Stomach (tissue), 9 donors: ENCODE data around the gene FBXL7. TPM values are rescaled to one million over a fixed set of nuclear protein-coding genes. Genes with fewer than 3 reads are reported as not detected.

Experiments
- DNase-seq, 2 donors: peaks; one replicate each; pipeline versions ENCODE4 v3.0.0 to v3.0.0-alpha.2; 2013 to 2019
- H3K27ac ChIP-seq, 5 donors: fragments of 200-600 bp in 4 of 5; sonication (generic) in 4 of 5; one replicate each; pipeline ENCODE4 v1.5.1; 2013 to 2019; ENCODE audit warnings: mild to moderate bottlenecking in 1 of 5, moderate library complexity in 1 of 5
- H3K27me3 ChIP-seq, 3 donors: fragments of 200-600 bp; sonication (generic); one replicate each; pipeline ENCODE4 v1.5.1; 2017 to 2019; ENCODE audit warnings: mixed run types in 1 of 3
- H3K36me3 ChIP-seq, 4 donors: fragments of 200-600 bp; sonication (generic); 1 replicate in 3 of 4; 2 replicates in 1 of 4; pipeline ENCODE4 v1.5.1; 2016 to 2019
- H3K4me1 ChIP-seq, 4 donors: fragments of 200-600 bp; sonication (generic); one replicate each; pipeline ENCODE4 v1.5.1; 2016 to 2019
- H3K4me3 ChIP-seq, 4 donors: fragments of 200-600 bp; sonication (generic) in 3 of 4; one replicate each; pipeline ENCODE4 v1.5.1; 2016 to 2019; ENCODE audit warnings: mild to moderate bottlenecking in 1 of 4
- H3K9me3 ChIP-seq, 4 donors: fragments of 200-600 bp; sonication (generic); one replicate each; pipeline ENCODE4 v1.5.1; 2016 to 2019
- EP300 ChIP-seq: sonication (generic); formaldehyde crosslinking; IDR thresholded peaks from one replicate; pipeline ENCODE4 v1.6.1; 2017; ENCODE audit warnings: antibody characterized with exemption
- POLR2A ChIP-seq, 4 donors: fragments of 450-650 bp; IDR thresholded peaks; one replicate each; pipeline ENCODE4 v1.6.1; 2016; ENCODE audit warnings: antibody characterized with exemption in 4 of 4, control low read depth in 2 of 4, mild to moderate bottlenecking in 1 of 4, moderate library complexity in 1 of 4
- POLR2AphosphoS5 ChIP-seq, 3 donors: sonication (generic); formaldehyde crosslinking; IDR thresholded peaks; one replicate each; pipeline ENCODE4 v1.6.1; 2016; ENCODE audit warnings: antibody characterized with exemption in 3 of 3
- WGBS, 5 donors: extraction: QIAGEN DNeasy Blood & Tissue Kit in 3 of 5; methylation state at CpG; one replicate each; pipeline versions ENCODE4 v1.1.5 to v1.1.7; 2013 to 2018; 5-methylcytosine and 5-hydroxymethylcytosine counted together
- intact Hi-C: fragments of 100-400 bp; cut with DNase I; formaldehyde crosslinking; loops from one replicate; pipeline ENCODE4 v1.15.1; 2023; ENCODE audit warnings: low total_unique reads
- polyA plus RNA-seq, 3 donors: library from polyadenylated mRNA; stranded (reverse); fragments of 200-250 nt; gene quantifications; one replicate each; pipeline ENCODE4 v1.2.3, GENCODE V29; 2013
- total RNA-seq, 5 donors: library from RNA; depleted of rRNA; stranded (reverse); fragments of >200 nt; gene quantifications; one replicate each; pipeline versions ENCODE4 v1.1.0 to v1.2.3, GENCODE V29; 2014 to 2016
- TF ChIP-seq, protein P1 (sequence below), 7 experiments: fragments of 450-650 bp in 4 of 7; fragments of 200-600 bp in 3 of 7; sonication (generic) in 3 of 7; IDR thresholded peaks; one replicate each; pipeline ENCODE4 v1.5.1; 2016 to 2019; ENCODE audit warnings: antibody characterized with exemption in 7 of 7, control low read depth in 2 of 7, mild to moderate bottlenecking in 1 of 7
- donor health status: healthy with polysubstance abuse.
- donor health status: Bipolar disorder and iron deficiency.
- donor health status: healthy.

The FBXL7 gene
- total and polyA plus RNA-seq, 8 donors, result 3.6 to 17.1 (median 6.8) TPM

DNA sequence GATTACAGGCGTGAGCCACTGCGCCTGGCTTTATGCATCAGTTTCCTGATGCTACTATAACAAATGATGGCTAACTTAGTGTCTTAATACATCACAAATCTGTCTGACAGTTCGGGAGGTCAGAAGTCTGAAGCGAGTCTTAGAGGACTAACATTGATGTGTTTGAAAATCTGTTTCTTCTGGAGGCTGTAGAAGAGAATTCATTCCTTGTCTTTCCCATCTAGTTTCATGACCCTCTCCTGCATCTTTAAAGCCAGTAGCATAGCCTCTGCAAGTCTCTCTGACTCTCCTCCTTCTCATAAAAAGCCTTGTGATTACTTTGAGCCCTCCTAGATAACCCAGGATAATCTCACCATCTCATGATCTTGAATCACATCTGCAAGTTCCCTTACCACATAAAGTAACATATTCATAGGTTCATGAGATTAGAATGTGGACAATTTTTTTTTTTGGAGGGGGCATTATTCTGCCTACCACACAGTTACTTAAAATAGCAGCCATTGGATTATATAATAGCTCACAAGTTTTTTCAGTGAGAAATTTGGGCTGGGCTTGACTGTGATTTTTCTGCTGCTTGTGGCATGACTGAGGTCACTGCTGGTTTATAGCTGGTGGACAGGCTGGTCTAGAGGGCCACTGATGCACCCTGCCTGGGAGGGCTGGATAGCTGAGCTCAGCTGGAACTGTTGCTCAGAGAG lies 134.8 kb downstream of the FBXL7 start:
- H3K4me3 ChIP-seq, result no peak overlapping the region
- intact Hi-C loops, result no loop called here
- H3K9me3 ChIP-seq, result no peaks in the 10 kb centered on the region
- H3K36me3 ChIP-seq, result no peaks in the 10 kb centered on the region
- 85 to 90% (median 87%) methylated on average over 4 of the region's 4 CpGs for WGBS, 5 donors
- no peak for DNase-seq
- no peak overlapping the region for H3K27ac ChIP-seq
- H3K4me1 ChIP-seq, result peaks cover 0 to 7% (median 0%) of the 10 kb centered on the region in 4 donors
- H3K27me3 ChIP-seq, result no peaks in the 10 kb centered on the region
- TF ChIP-seq, protein P1, sequence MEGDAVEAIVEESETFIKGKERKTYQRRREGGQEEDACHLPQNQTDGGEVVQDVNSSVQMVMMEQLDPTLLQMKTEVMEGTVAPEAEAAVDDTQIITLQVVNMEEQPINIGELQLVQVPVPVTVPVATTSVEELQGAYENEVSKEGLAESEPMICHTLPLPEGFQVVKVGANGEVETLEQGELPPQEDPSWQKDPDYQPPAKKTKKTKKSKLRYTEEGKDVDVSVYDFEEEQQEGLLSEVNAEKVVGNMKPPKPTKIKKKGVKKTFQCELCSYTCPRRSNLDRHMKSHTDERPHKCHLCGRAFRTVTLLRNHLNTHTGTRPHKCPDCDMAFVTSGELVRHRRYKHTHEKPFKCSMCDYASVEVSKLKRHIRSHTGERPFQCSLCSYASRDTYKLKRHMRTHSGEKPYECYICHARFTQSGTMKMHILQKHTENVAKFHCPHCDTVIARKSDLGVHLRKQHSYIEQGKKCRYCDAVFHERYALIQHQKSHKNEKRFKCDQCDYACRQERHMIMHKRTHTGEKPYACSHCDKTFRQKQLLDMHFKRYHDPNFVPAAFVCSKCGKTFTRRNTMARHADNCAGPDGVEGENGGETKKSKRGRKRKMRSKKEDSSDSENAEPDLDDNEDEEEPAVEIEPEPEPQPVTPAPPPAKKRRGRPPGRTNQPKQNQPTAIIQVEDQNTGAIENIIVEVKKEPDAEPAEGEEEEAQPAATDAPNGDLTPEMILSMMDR (IDR thresholded peaks at IDR 0.05), result no peak
- TF ChIP-seq POLR2A (IDR thresholded peaks at IDR 0.05) (no peak), POLR2AphosphoS5 (IDR thresholded peaks at IDR 0.05) (no peak), EP300 (no peak)

DNA sequence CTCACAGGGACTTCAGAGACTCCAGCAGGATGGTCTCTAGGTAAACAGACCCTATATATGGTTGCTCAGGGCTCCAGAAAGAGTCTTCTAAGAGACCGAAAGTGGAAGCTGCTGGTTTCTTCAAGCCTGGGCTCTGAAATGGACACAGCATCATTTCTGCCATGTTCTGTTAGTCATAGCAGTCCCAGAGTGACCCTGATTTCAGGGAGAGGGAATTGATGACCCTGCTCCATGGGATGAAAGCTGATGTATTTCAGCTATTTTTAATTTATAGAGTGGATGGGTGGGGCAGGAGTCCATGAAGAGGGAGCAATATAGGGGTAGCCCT lies 135.3 kb downstream of the FBXL7 start:
- Histone ChIP-seq H3K4me3 (no peak overlapping the region), H3K4me1 (peaks cover 0 to 7% (median 0%) of the 10 kb centered on the region in 4 donors), H3K9me3 (no peaks in the 10 kb centered on the region), H3K36me3 (no peaks in the 10 kb centered on the region), H3K27me3 (no peaks in the 10 kb centered on the region), H3K27ac (no peak overlapping the region)
- 87 to 100% (median 89%) methylated on average over 1 of the region's 1 CpG for WGBS, 5 donors
- no peak for DNase-seq
- TF ChIP-seq POLR2AphosphoS5 (IDR thresholded peaks at IDR 0.05), result no peak
- TF ChIP-seq, protein P1 (IDR thresholded peaks at IDR 0.05), result no peak
- TF ChIP-seq POLR2A (IDR thresholded peaks at IDR 0.05), result no peak
- no peak for TF ChIP-seq EP300
- intact Hi-C loops, result no loop called here

DNA sequence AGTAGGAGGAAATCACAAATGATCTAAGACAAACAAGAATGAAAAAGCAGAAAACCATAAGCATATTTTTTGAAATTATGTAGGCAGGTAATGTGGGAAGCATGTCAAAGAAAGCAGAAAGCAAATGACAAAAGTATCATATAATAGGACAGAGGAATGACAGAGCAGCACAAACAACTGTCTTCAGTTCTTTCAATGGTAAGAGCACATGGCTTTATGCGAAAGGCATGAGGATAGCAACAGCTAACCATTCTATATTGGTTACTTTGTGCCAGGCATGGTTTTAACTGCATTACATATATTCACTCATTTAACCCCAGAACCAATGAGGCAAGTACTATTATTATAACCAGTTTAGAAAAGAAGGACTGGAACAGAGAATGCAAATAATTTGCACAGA lies 137.4 kb downstream of the FBXL7 start:
- H3K4me1 ChIP-seq, result peaks cover 0 to 7% (median 0%) of the 10 kb centered on the region in 4 donors
- intact Hi-C loops, result no loop called here
- no peak overlapping the region for H3K4me3 ChIP-seq
- WGBS, 5 donors, result 79 to 97% (median 90%) methylated on average over 1 of the region's 1 CpG
- no peaks in the 10 kb centered on the region for H3K36me3 ChIP-seq
- H3K9me3 ChIP-seq, result no peaks in the 10 kb centered on the region
- no peaks in the 10 kb centered on the region for H3K27me3 ChIP-seq
- H3K27ac ChIP-seq, result no peak overlapping the region
- no peak for TF ChIP-seq POLR2AphosphoS5 (IDR thresholded peaks at IDR 0.05)
- no peak for TF ChIP-seq EP300
- TF ChIP-seq POLR2A (IDR thresholded peaks at IDR 0.05), result no peak
- TF ChIP-seq, protein P1 (IDR thresholded peaks at IDR 0.05), result no peak
- no peak for DNase-seq

DNA sequence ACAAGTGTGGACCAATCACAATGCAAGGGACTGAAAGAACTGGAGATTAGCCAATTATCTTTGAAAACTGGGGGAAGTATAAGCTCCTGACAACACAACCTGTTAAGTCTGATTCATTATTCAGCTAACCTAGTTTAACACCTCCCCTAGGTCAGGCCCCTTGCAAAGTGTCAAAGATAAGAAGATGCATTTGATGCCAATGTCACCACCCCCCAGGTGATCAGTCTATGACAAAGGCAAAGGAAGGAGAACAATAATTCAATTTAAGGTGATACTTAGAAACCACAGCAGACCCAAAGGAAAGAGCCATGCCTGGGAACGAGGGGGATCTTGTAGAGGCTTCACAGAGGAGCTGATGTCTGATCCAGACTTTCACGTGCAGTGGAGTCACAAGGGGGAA lies 137.9 kb downstream of the FBXL7 start:
- H3K9me3 ChIP-seq, result no peaks in the 10 kb centered on the region
- intact Hi-C loops, result no loop called here
- WGBS, 5 donors, result 47 to 67% (median 63%) methylated on average over 2 of the region's 2 CpGs
- no peaks in the 10 kb centered on the region for H3K36me3 ChIP-seq
- H3K4me3 ChIP-seq, result no peak overlapping the region
- no peak overlapping the region for H3K27ac ChIP-seq
- no peaks in the 10 kb centered on the region for H3K27me3 ChIP-seq
- H3K4me1 ChIP-seq, result peaks cover 0 to 7% (median 0%) of the 10 kb centered on the region in 4 donors
- no peak for TF ChIP-seq POLR2AphosphoS5 (IDR thresholded peaks at IDR 0.05)
- TF ChIP-seq, protein P1 (IDR thresholded peaks at IDR 0.05), result no peak
- no peak for TF ChIP-seq POLR2A (IDR thresholded peaks at IDR 0.05)
- TF ChIP-seq EP300, result no peak
- DNase-seq, result no peak
